H1 (cell line): ENCODE results near the gene ANO2. TPM values are rescaled to one million over a fixed set of nuclear protein-coding genes. Genes with fewer than 3 reads are reported as not detected.

Experiments used
- CTCF ChIA-PET: fragments of 300-600 bp; sonication (Branson Sonifier 250); formaldehyde crosslinking; loops from one replicate; lab custom pipeline; 2021; ENCODE audit not compliant: partially characterized antibody; lab: Charles Lee
- POLR2A ChIA-PET: fragments of 300-600 bp; sonication (Branson Sonifier 250); formaldehyde crosslinking; loops from one replicate; lab custom pipeline; 2021; ENCODE audit warnings: inconsistent platforms; ENCODE audit not compliant: partially characterized antibody; lab: Charles Lee
- DNase-seq, 2 experiments: peaks; one replicate each; pipeline versions ENCODE4 v3.0.0 to v3.0.0-alpha.2; 2010 to 2022; ENCODE audit warnings: low spot score in 2 of 2, low read depth in 1 of 2, mixed read lengths in 1 of 2
- FAIRE-seq: peaks from 2 replicates; lab custom pipeline; 2011; peaks lifted over from hg19 to GRCh38; lab: Jason Lieb, UNC
- H2AFZ ChIP-seq: 2 replicates; pipeline ENCODE4 v1.8.1; 2012; ENCODE audit warnings: low read length, inconsistent platforms
- H2AK5ac ChIP-seq: 2 replicates; pipeline ENCODE4 v1.6.1; 2013; ENCODE audit warnings: low read depth, low read length
- H2BK120ac ChIP-seq: replicated peaks from 2 replicates; pipeline ENCODE3; 2013; ENCODE audit warnings: low read depth, low read length, inconsistent platforms
- H2BK12ac ChIP-seq: 2 replicates; pipeline ENCODE4 v1.6.1; 2013; ENCODE audit warnings: low read depth, low read length
- H2BK15ac ChIP-seq: 2 replicates; pipeline ENCODE4 v1.6.1; 2013; ENCODE audit warnings: low read length
- H2BK20ac ChIP-seq: 2 replicates; pipeline ENCODE4 v1.6.1; 2013; ENCODE audit warnings: low read length
- H2BK5ac ChIP-seq: 2 replicates; pipeline ENCODE4 v1.6.1; 2013; ENCODE audit warnings: low read depth, low read length
- H3K14ac ChIP-seq: 2 replicates; pipeline ENCODE4 v1.6.1; 2013; ENCODE audit warnings: inconsistent platforms; ENCODE audit not compliant: insufficient read length
- H3K18ac ChIP-seq: 2 replicates; pipeline ENCODE4 v1.6.1; 2013; ENCODE audit warnings: low read length; ENCODE audit errors: extremely low read depth
- H3K23ac ChIP-seq: 2 replicates; pipeline ENCODE4 v1.6.1; 2013; ENCODE audit warnings: inconsistent platforms; ENCODE audit not compliant: insufficient read length
- H3K23me2 ChIP-seq: 2 replicates; pipeline ENCODE4 v1.6.1; 2013; ENCODE audit warnings: low read depth, low read length
- H3K27ac ChIP-seq: 2 replicates; pipeline ENCODE4 v1.6.1; 2011; ENCODE audit warnings: low read depth, low read length, inconsistent platforms
- H3K27me3 ChIP-seq, 4 experiments: replicated peaks in 1 of 4; 1 replicate in 1 of 4; 2 replicates in 3 of 4; pipeline versions ENCODE4 v1.6.1 to v1.8.1; 2011 to 2013; ENCODE audit warnings: low read length in 3 of 4, mild to moderate bottlenecking in 3 of 4, inconsistent platforms in 2 of 4, mixed read lengths in 2 of 4, moderate library complexity in 1 of 4; ENCODE audit not compliant: control insufficient read depth in 3 of 4, insufficient read depth in 3 of 4; ENCODE audit errors: extremely low read depth in 1 of 4
- H3K36me3 ChIP-seq, 4 experiments: 2 replicates each; pipeline versions ENCODE4 v1.6.1 to v1.8.1; 2011 to 2013; ENCODE audit warnings: mild to moderate bottlenecking in 4 of 4, low read length in 3 of 4, moderate library complexity in 2 of 4, control low read depth in 1 of 4, inconsistent platforms in 1 of 4; ENCODE audit not compliant: insufficient read depth in 4 of 4, control insufficient read depth in 2 of 4
- H3K4ac ChIP-seq: replicated peaks from 2 replicates; pipeline ENCODE3; 2013; ENCODE audit warnings: low read length, low read depth, mixed read lengths, inconsistent platforms; ENCODE audit not compliant: insufficient read length
- H3K4me1 ChIP-seq, 4 experiments: replicated peaks in 1 of 4; 1 replicate in 1 of 4; 2 replicates in 3 of 4; pipeline versions ENCODE4 v1.6.1 to v1.8.1; 2011 to 2013; ENCODE audit warnings: low read length in 3 of 4, inconsistent platforms in 2 of 4, mixed read lengths in 1 of 4; ENCODE audit not compliant: insufficient read depth in 4 of 4, control insufficient read depth in 3 of 4
- H3K4me2 ChIP-seq, 2 experiments: 2 replicates each; pipeline versions ENCODE4 v1.6.1 to v1.8.1; 2011 to 2013; ENCODE audit warnings: low read depth in 2 of 2, low read length in 2 of 2, control low read depth in 1 of 2, inconsistent platforms in 1 of 2, mild to moderate bottlenecking in 1 of 2; ENCODE audit not compliant: insufficient read depth in 1 of 2
- H3K4me3 ChIP-seq, 4 experiments: fragments of 200-600, 300-600 bp in 1 of 4; sonication (generic), shearing (Covaris generic), sonication (Bioruptor Twin) in 1 of 4; 2 replicates each; pipeline versions ENCODE4 v1.5.1 to v1.8.1; 2011 to 2016; ENCODE audit warnings: low read length in 4 of 4, low read depth in 3 of 4, control low read depth in 2 of 4, inconsistent platforms in 2 of 4, mild to moderate bottlenecking in 2 of 4, mixed read lengths in 1 of 4, moderate library complexity in 1 of 4; ENCODE audit not compliant: insufficient read depth in 2 of 4; ENCODE audit errors: extremely low read depth in 1 of 4
- H3K56ac ChIP-seq: replicated peaks from 2 replicates; pipeline ENCODE3; 2013; ENCODE audit warnings: low read depth, mild to moderate bottlenecking, mixed read lengths, low read length, inconsistent platforms; ENCODE audit not compliant: insufficient read length
- H3K79me1 ChIP-seq: 2 replicates; pipeline ENCODE4 v1.6.1; 2013; ENCODE audit warnings: low read depth, low read length, control low read depth
- H3K79me2 ChIP-seq, 2 experiments: 2 replicates each; pipeline versions ENCODE4 v1.6.1 to v1.8.1; 2012 to 2013; ENCODE audit warnings: low read length in 2 of 2, mild to moderate bottlenecking in 2 of 2, inconsistent platforms in 1 of 2; ENCODE audit not compliant: insufficient read depth in 2 of 2, control insufficient read depth in 1 of 2
- H3K9ac ChIP-seq, 4 experiments: replicated peaks in 1 of 4; 1 replicate in 1 of 4; 2 replicates in 3 of 4; pipeline versions ENCODE4 v1.6.1 to v1.8.1; 2011 to 2013; ENCODE audit warnings: low read depth in 3 of 4, low read length in 3 of 4, control low read depth in 2 of 4, mild to moderate bottlenecking in 2 of 4, moderate library complexity in 2 of 4, inconsistent platforms in 1 of 4; ENCODE audit errors: extremely low read depth in 1 of 4
- H3K9me3 ChIP-seq, 2 experiments: 2 replicates each; pipeline versions ENCODE4 v1.6.1 to v1.8.1; 2012 to 2013; ENCODE audit warnings: mild to moderate bottlenecking in 2 of 2, moderate library complexity in 2 of 2, control low read depth in 1 of 2, inconsistent platforms in 1 of 2, low read depth in 1 of 2, low read length in 1 of 2, mixed read lengths in 1 of 2; ENCODE audit not compliant: insufficient read depth in 2 of 2
- H4K20me1 ChIP-seq, 2 experiments: replicated peaks in 1 of 2; 2 replicates each; pipeline versions ENCODE3 to v1.8.1; 2011 to 2013; ENCODE audit warnings: inconsistent platforms in 2 of 2, low read length in 2 of 2, mild to moderate bottlenecking in 1 of 2; ENCODE audit not compliant: insufficient read depth in 2 of 2, control insufficient read depth in 1 of 2
- H4K5ac ChIP-seq: 2 replicates; pipeline ENCODE4 v1.6.1; 2013; ENCODE audit warnings: low read length, low read depth, mixed read lengths, inconsistent platforms; ENCODE audit not compliant: insufficient read length
- H4K8ac ChIP-seq: 2 replicates; pipeline ENCODE4 v1.8.0; 2013; ENCODE audit warnings: mild to moderate bottlenecking, moderate library complexity, low read length, inconsistent platforms; ENCODE audit not compliant: insufficient read depth; ENCODE audit errors: extremely low read depth
- H4K91ac ChIP-seq: replicated peaks from 2 replicates; pipeline ENCODE3; 2013; ENCODE audit warnings: low read length, mixed read lengths, inconsistent platforms; ENCODE audit not compliant: insufficient read length
- BRCA1 ChIP-seq: IDR thresholded peaks from 2 replicates; pipeline ENCODE4 v1.6.1; 2012; ENCODE audit warnings: low read depth, low read length, improper control_type of control experiment
- FOSL1 ChIP-seq: IDR thresholded peaks from 2 replicates; pipeline ENCODE4 v1.6.1; 2011; ENCODE audit warnings: mild to moderate bottlenecking, low read depth, low read length, moderate library complexity; ENCODE audit not compliant: insufficient read depth
- GTF2F1 ChIP-seq: IDR thresholded peaks from 2 replicates; pipeline ENCODE4 v1.6.1; 2012; ENCODE audit warnings: low read depth, low read length, improper control_type of control experiment, borderline replicate concordance
- KDM5A ChIP-seq: fragments of 200-600 bp; IDR thresholded peaks from 2 replicates; pipeline ENCODE4 v1.7.1; 2012; ENCODE audit warnings: mild to moderate bottlenecking, low read length, inconsistent platforms, mixed read lengths
- MAFK ChIP-seq: IDR thresholded peaks from 2 replicates; pipeline ENCODE4 v1.6.1; 2012; ENCODE audit warnings: low read depth, mild to moderate bottlenecking, improper control_type of control experiment, low read length
- RAD21 ChIP-seq, 2 experiments: IDR thresholded peaks in 1 of 2; conservative IDR thresholded peaks in 1 of 2; 2 replicates each; pipeline ENCODE4 v1.6.1; 2011; ENCODE audit warnings: low read depth in 2 of 2, low read length in 2 of 2, improper control_type of control experiment in 1 of 2, inconsistent platforms in 1 of 2, mild to moderate bottlenecking in 1 of 2, moderate library complexity in 1 of 2
- RFX5 ChIP-seq: IDR thresholded peaks from 2 replicates; pipeline ENCODE4 v1.6.1; 2011; ENCODE audit warnings: low read depth, low read length, improper control_type of control experiment, borderline replicate concordance
- WGBS, 2 experiments: shearing (Covaris generic) in 1 of 2; methylation state at CpG; one replicate each; pipeline versions ENCODE4 v1.1.6 to v1.1.7; 2013 to 2015; ENCODE audit warnings: low lambda C conversion rate in 2 of 2, mixed read lengths in 2 of 2, inconsistent platforms in 1 of 2, low coverage in 1 of 2, missing lambda C conversion rate in 1 of 2; ENCODE audit not compliant: insufficient replicate concordance in 2 of 2, insufficient coverage in 1 of 2, insufficient read length in 1 of 2; ENCODE audit errors: extremely low coverage in 1 of 2, missing lambda C conversion rate in 1 of 2; 5-methylcytosine and 5-hydroxymethylcytosine counted together
- polyA plus RNA-seq, 7 experiments: library from polyadenylated mRNA; depleted of rRNA in 3 of 7; stranded (reverse) in 5 of 7; unstranded in 2 of 7; fragments of >200 nt in 5 of 7; fragments of 200-250 nt in 2 of 7; gene quantifications; 1 replicate in 5 of 7; 2 replicates in 1 of 7; 4 replicates in 1 of 7; pipeline versions ENCODE4 v1.2.1 to v1.2.3, GENCODE V29; 2011 to 2013; ENCODE audit warnings: missing spikeins in 2 of 7, mixed read lengths in 2 of 7
- total RNA-seq: library from RNA; stranded (reverse); fragmentation: NEBNext Ultra II Directional; extraction: Animal tissue kit (Norgen Biotek cat#: 25700); gene quantifications from 2 replicates; pipeline ENCODE4 v1.2.1, GENCODE V29; 2021
- TF ChIP-seq, protein P1 (sequence below): IDR thresholded peaks from 2 replicates; pipeline ENCODE4 v1.6.1; 2012; ENCODE audit warnings: inconsistent platforms
- TF ChIP-seq, protein P2 (sequence below), 3 experiments: IDR thresholded peaks; 1 replicate in 2 of 3; 2 replicates in 1 of 3; pipeline versions ENCODE4 v1.5.1 to v1.6.1; 2011; ENCODE audit warnings: low read length in 3 of 3, mild to moderate bottlenecking in 3 of 3, inconsistent platforms in 2 of 3, low read depth in 1 of 3, moderate library complexity in 1 of 3; ENCODE audit not compliant: insufficient read depth in 1 of 3; ENCODE audit errors: control extremely low read depth in 1 of 3
- TF ChIP-seq, protein P3 (sequence below): IDR thresholded peaks from 2 replicates; pipeline ENCODE4 v1.6.1; 2011; ENCODE audit warnings: low read depth, mild to moderate bottlenecking, low read length; ENCODE audit not compliant: insufficient read depth

Gene ANO2
- total and polyA plus RNA-seq, 2 of the 8 experiments (the other 6 are each of a cell fraction or from before 2014, with no cell fraction given): 1.9 to 5.5 TPM

DNA sequence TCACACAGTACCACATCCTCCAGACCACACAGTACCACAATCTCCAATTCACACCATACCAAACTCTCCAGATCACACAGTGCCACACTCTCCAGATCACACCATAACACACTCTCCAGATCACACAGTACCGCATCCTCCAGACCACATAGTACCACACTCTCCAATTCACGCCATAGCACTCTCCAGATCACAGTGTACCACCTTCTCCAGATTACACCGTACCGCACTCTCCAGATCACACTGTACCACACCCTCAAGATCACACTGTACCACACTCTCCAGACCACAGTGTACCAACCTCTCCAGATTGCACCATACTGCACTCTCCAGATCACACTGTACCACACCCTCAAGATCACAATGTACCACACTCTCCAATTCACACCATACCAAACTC is 328.2 kb downstream of the ANO2 start:
- Histone ChIP-seq H3K9me3 (no peaks in the 10 kb centered on the region), H3K4me3 (no peak overlapping the region), H2BK120ac (no peak overlapping the region), H4K8ac (no peak overlapping the region; the same call in 1 of the 2 replicates), H4K91ac (no peak overlapping the region), H4K5ac (no peak overlapping the region), H3K23ac (no peak overlapping the region), H3K79me1 (no peaks in the 10 kb centered on the region), H3K56ac (no peak overlapping the region), H3K23me2 (no peaks in the 10 kb centered on the region; the same call in 1 of the 2 replicates), H4K20me1 (no peaks in the 10 kb centered on the region), H3K4ac (no peak overlapping the region), H2BK5ac (no peak overlapping the region; the same call in 1 of the 2 replicates), H3K9ac (no peak overlapping the region), H2BK15ac (no peak overlapping the region), H2AK5ac (no peak overlapping the region), H3K18ac (no peak overlapping the region), H3K4me2 (no peak overlapping the region), H2BK20ac (no peak overlapping the region), H3K27ac (no peak overlapping the region), H3K14ac (no peak overlapping the region), H3K36me3 (no peaks in the 10 kb centered on the region), H2AFZ (no peak overlapping the region), H3K4me1 (peaks cover 0 to 4% (median 1%) of the 10 kb centered on the region in 4 experiments; a peak in 4 of 7 replicates), H3K27me3 (no peaks in the 10 kb centered on the region; a peak in 1 of 7 replicates), H3K79me2 (0 out of 4 replicates have a peak, but pooled peaks cover 0 to 2% of the 10 kb centered on the region in 2 experiments), H2BK12ac (no peak overlapping the region)
- FAIRE-seq: no peak
- DNase-seq: no peak
- no peak for TF ChIP-seq RFX5
- TF ChIP-seq, protein P1, sequence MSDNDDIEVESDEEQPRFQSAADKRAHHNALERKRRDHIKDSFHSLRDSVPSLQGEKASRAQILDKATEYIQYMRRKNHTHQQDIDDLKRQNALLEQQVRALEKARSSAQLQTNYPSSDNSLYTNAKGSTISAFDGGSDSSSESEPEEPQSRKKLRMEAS: no peak
- TF ChIP-seq MAFK: no peak
- TF ChIP-seq GTF2F1: no peak
- TF ChIP-seq, protein P2, sequence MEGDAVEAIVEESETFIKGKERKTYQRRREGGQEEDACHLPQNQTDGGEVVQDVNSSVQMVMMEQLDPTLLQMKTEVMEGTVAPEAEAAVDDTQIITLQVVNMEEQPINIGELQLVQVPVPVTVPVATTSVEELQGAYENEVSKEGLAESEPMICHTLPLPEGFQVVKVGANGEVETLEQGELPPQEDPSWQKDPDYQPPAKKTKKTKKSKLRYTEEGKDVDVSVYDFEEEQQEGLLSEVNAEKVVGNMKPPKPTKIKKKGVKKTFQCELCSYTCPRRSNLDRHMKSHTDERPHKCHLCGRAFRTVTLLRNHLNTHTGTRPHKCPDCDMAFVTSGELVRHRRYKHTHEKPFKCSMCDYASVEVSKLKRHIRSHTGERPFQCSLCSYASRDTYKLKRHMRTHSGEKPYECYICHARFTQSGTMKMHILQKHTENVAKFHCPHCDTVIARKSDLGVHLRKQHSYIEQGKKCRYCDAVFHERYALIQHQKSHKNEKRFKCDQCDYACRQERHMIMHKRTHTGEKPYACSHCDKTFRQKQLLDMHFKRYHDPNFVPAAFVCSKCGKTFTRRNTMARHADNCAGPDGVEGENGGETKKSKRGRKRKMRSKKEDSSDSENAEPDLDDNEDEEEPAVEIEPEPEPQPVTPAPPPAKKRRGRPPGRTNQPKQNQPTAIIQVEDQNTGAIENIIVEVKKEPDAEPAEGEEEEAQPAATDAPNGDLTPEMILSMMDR (IDR thresholded peaks at IDR 0.05; ENCODE audit: control extremely low read depth in 1 of 3, insufficient read depth in 1 of 3, low read depth in 1 of 3, low read length in 3 of 3): no peak
- TF ChIP-seq FOSL1: no peak
- no peak for TF ChIP-seq RAD21 (IDR thresholded peaks at IDR 0.05 in 1 of 2, conservative IDR thresholded peaks at IDR 0.05 in 1 of 2; ENCODE audit: low read depth in 2 of 2, low read length in 2 of 2)
- no peak for TF ChIP-seq BRCA1
- no peak for TF ChIP-seq KDM5A
- TF ChIP-seq, protein P3, sequence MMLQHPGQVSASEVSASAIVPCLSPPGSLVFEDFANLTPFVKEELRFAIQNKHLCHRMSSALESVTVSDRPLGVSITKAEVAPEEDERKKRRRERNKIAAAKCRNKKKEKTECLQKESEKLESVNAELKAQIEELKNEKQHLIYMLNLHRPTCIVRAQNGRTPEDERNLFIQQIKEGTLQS: no peak
- WGBS, 2 experiments: 93% methylated on average over 4 of the region's 4 CpGs; no CpG with 5 or more reads in 1 of the 2 experiments
- POLR2A ChIA-PET: no interaction called here
- CTCF ChIA-PET: no interaction called here
